Stomach (tissue), 9 donors: ENCODE data around the gene PIK3R2. TPM values are rescaled to one million over a fixed set of nuclear protein-coding genes. Genes with fewer than 3 reads are reported as not detected.

ENCODE experiments used
- DNase-seq, 2 donors: peaks; one replicate each; pipeline versions ENCODE4 v3.0.0 to v3.0.0-alpha.2; 2013 to 2019
- H3K27ac ChIP-seq, 5 donors: fragments of 200-600 bp in 4 of 5; sonication (generic) in 4 of 5; one replicate each; pipeline ENCODE4 v1.5.1; 2013 to 2019; ENCODE audit warnings: mild to moderate bottlenecking in 1 of 5, moderate library complexity in 1 of 5
- H3K27me3 ChIP-seq, 3 donors: fragments of 200-600 bp; sonication (generic); one replicate each; pipeline ENCODE4 v1.5.1; 2017 to 2019; ENCODE audit warnings: mixed run types in 1 of 3
- H3K36me3 ChIP-seq, 4 donors: fragments of 200-600 bp; sonication (generic); 1 replicate in 3 of 4; 2 replicates in 1 of 4; pipeline ENCODE4 v1.5.1; 2016 to 2019
- H3K4me1 ChIP-seq, 4 donors: fragments of 200-600 bp; sonication (generic); one replicate each; pipeline ENCODE4 v1.5.1; 2016 to 2019
- H3K4me3 ChIP-seq, 4 donors: fragments of 200-600 bp; sonication (generic) in 3 of 4; one replicate each; pipeline ENCODE4 v1.5.1; 2016 to 2019; ENCODE audit warnings: mild to moderate bottlenecking in 1 of 4
- H3K9me3 ChIP-seq, 4 donors: fragments of 200-600 bp; sonication (generic); one replicate each; pipeline ENCODE4 v1.5.1; 2016 to 2019
- EP300 ChIP-seq: sonication (generic); formaldehyde crosslinking; IDR thresholded peaks from one replicate; pipeline ENCODE4 v1.6.1; 2017; ENCODE audit warnings: antibody characterized with exemption
- POLR2A ChIP-seq, 4 donors: fragments of 450-650 bp; IDR thresholded peaks; one replicate each; pipeline ENCODE4 v1.6.1; 2016; ENCODE audit warnings: antibody characterized with exemption in 4 of 4, control low read depth in 2 of 4, mild to moderate bottlenecking in 1 of 4, moderate library complexity in 1 of 4
- POLR2AphosphoS5 ChIP-seq, 3 donors: sonication (generic); formaldehyde crosslinking; IDR thresholded peaks; one replicate each; pipeline ENCODE4 v1.6.1; 2016; ENCODE audit warnings: antibody characterized with exemption in 3 of 3
- WGBS, 5 donors: extraction: QIAGEN DNeasy Blood & Tissue Kit in 3 of 5; methylation state at CpG; one replicate each; pipeline versions ENCODE4 v1.1.5 to v1.1.7; 2013 to 2018; 5-methylcytosine and 5-hydroxymethylcytosine counted together
- intact Hi-C: fragments of 100-400 bp; cut with DNase I; formaldehyde crosslinking; loops from one replicate; pipeline ENCODE4 v1.15.1; 2023; ENCODE audit warnings: low total_unique reads
- polyA plus RNA-seq, 3 donors: library from polyadenylated mRNA; stranded (reverse); fragments of 200-250 nt; gene quantifications; one replicate each; pipeline ENCODE4 v1.2.3, GENCODE V29; 2013
- total RNA-seq, 5 donors: library from RNA; depleted of rRNA; stranded (reverse); fragments of >200 nt; gene quantifications; one replicate each; pipeline versions ENCODE4 v1.1.0 to v1.2.3, GENCODE V29; 2014 to 2016
- TF ChIP-seq, protein P1 (sequence below), 7 experiments: fragments of 450-650 bp in 4 of 7; fragments of 200-600 bp in 3 of 7; sonication (generic) in 3 of 7; IDR thresholded peaks; one replicate each; pipeline ENCODE4 v1.5.1; 2016 to 2019; ENCODE audit warnings: antibody characterized with exemption in 7 of 7, control low read depth in 2 of 7, mild to moderate bottlenecking in 1 of 7
- donor health status: healthy with polysubstance abuse.
- donor health status: Bipolar disorder and iron deficiency.
- donor health status: healthy.

The PIK3R2 gene
- total and polyA plus RNA-seq, 8 donors, result 2.0 to 490 (median 10.0) TPM

DNA sequence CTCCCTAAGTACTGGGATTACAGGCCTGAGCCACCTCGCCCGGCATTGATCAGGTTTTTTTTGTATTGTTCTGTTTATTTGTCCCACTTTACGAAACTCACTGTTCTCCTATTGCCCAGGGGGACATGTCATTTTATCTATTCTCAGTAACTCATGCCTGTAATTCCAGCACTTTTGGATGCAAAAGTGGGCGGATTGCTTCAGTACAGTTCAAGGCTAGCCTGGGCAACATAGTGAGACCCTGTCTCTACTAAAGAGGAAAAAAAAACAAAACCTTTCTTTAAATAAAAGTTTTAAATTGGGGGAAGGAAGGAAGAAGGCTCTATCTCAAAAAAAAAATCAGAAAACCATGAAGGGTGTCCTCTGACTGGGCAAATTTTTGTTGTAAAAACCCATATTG, 37.3 kb downstream of the PIK3R2 start:
- TF ChIP-seq EP300 (no peak), POLR2AphosphoS5 (IDR thresholded peaks at IDR 0.05) (no peak), POLR2A (IDR thresholded peaks at IDR 0.05) (no peak)
- TF ChIP-seq, protein P1, sequence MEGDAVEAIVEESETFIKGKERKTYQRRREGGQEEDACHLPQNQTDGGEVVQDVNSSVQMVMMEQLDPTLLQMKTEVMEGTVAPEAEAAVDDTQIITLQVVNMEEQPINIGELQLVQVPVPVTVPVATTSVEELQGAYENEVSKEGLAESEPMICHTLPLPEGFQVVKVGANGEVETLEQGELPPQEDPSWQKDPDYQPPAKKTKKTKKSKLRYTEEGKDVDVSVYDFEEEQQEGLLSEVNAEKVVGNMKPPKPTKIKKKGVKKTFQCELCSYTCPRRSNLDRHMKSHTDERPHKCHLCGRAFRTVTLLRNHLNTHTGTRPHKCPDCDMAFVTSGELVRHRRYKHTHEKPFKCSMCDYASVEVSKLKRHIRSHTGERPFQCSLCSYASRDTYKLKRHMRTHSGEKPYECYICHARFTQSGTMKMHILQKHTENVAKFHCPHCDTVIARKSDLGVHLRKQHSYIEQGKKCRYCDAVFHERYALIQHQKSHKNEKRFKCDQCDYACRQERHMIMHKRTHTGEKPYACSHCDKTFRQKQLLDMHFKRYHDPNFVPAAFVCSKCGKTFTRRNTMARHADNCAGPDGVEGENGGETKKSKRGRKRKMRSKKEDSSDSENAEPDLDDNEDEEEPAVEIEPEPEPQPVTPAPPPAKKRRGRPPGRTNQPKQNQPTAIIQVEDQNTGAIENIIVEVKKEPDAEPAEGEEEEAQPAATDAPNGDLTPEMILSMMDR (IDR thresholded peaks at IDR 0.05), result no peak
- WGBS, 5 donors, result 82 to 95% (median 90%) methylated on average over 4 of the region's 4 CpGs
- intact Hi-C loops, result no loop called here

DNA sequence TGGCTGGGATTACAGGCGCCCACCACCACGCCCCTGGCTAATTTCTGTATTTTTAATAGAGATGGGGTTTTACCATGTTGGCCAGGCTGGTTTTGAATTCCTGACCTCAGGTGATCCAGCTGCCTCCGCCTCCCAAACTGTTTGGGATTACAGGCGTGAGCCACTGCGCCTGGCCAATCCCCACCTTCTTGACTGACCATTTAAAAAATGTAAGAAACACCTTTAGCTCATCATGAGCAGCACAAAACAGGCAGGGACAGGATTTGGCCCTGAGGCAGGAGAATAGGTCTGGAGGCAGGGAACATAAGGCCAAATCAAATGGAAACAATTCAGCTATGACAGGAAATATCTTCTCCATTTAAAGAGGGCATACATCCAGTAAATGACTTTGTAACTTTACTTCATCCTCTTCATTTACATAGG, 38.7 kb downstream of the PIK3R2 start:
- intact Hi-C loops, result no loop called here
- H3K27ac ChIP-seq, result peak overlapping the region; percentile 81 to 98 (median 98)

More for the DNA sequence above, 37.3 kb downstream of the PIK3R2 start:
- H3K9me3 ChIP-seq, result no peaks in the 10 kb centered on the region
- no peaks in the 10 kb centered on the region for H3K36me3 ChIP-seq
- no peak for DNase-seq
- H3K27me3 ChIP-seq, result no peaks in the 10 kb centered on the region
- H3K27ac ChIP-seq, result no peak overlapping the region
- H3K4me3 ChIP-seq, result no peak overlapping the region
- H3K4me1 ChIP-seq, result peaks cover 18 to 31% (median 28%) of the 10 kb centered on the region in 4 donors

DNA sequence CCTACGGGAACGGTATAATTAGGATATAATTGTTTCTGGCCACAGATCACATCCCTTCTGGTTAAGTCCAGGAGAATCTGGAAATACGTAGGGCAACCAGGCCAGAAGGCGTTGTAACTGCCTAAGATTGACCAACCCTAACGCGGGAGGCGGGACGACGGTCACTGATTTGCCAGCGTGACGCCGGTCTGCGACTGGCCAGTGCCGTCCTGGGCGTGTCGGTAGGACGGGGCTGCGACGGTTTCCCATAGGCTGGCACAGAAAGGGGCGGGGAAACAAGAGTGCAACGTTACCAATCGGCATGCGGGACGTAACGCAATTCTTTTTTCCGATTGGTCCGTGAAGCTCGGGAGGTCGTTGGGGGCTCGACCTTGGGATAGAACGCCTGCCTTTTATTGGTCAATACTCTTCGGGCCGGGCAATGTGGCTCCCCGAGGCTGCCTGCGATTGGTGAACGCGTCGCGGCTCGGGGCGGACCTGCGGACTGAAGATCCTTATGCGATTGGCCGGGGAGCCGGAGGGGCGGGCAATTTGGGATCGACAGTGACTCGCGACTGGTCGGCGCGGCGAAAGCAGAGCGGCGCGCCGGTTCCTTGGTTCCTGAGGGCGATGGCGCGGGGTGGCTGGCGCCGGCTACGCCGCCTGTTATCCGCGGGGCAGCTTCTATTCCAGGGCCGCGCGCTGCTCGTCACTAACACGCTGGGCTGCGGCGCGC, 39.9 kb downstream of the PIK3R2 start, which contains the start of gene MPV17L2:
Gene MPV17L2, plus strand, starts transcription at position 546 of the 715 bp plus-strand sequence. Its CDS starts 64 bp downstream, at position 610.
- H3K4me3 ChIP-seq, result peak within 1 kb of the TSS; percentile 65 to 92 (median 82)
- TF ChIP-seq, protein P1 (IDR thresholded peaks at IDR 0.05), result no peak
- TF ChIP-seq EP300 (no peak), POLR2AphosphoS5 (IDR thresholded peaks at IDR 0.05) (peak; percentile 91 to 99 (median 98)), POLR2A (IDR thresholded peaks at IDR 0.05) (peak in 2 of 4 donors; percentile 68 to 91)
- peaks cover 18 to 34% (median 28%) of the 10 kb centered on the region in 4 donors for H3K4me1 ChIP-seq
- H3K9me3 ChIP-seq, result no peaks in the 10 kb centered on the region
- intact Hi-C loops, result no loop called here
- 0% methylated on average over 42 to 74 of the region's 74 CpGs for WGBS, 5 donors
- DNase-seq, result peak; percentile 99 to 100
- peak within 1 kb of the TSS; percentile 96 to 98 (median 98) for H3K27ac ChIP-seq
- H3K27me3 ChIP-seq, result no peaks in the 10 kb centered on the region
- H3K36me3 ChIP-seq, result peaks cover 6 to 24% (median 21%) of the 10 kb centered on the region in 4 donors

More for the DNA sequence above, 38.7 kb downstream of the PIK3R2 start:
- TF ChIP-seq POLR2AphosphoS5 (IDR thresholded peaks at IDR 0.05) (no peak), POLR2A (IDR thresholded peaks at IDR 0.05) (no peak), EP300 (no peak)
- TF ChIP-seq, protein P1 (IDR thresholded peaks at IDR 0.05), result no peak
- peaks cover 6 to 12% (median 12%) of the 10 kb centered on the region in 4 donors for H3K36me3 ChIP-seq
- no peak for DNase-seq
- H3K4me3 ChIP-seq, result peak overlapping the region; percentile 52 to 72 (median 60)
- H3K27me3 ChIP-seq, result no peaks in the 10 kb centered on the region
- H3K9me3 ChIP-seq, result no peaks in the 10 kb centered on the region
- peaks cover 18 to 34% (median 28%) of the 10 kb centered on the region in 4 donors for H3K4me1 ChIP-seq
- 36 to 55% (median 47%) methylated on average over 5 of the region's 5 CpGs for WGBS, 5 donors

DNA sequence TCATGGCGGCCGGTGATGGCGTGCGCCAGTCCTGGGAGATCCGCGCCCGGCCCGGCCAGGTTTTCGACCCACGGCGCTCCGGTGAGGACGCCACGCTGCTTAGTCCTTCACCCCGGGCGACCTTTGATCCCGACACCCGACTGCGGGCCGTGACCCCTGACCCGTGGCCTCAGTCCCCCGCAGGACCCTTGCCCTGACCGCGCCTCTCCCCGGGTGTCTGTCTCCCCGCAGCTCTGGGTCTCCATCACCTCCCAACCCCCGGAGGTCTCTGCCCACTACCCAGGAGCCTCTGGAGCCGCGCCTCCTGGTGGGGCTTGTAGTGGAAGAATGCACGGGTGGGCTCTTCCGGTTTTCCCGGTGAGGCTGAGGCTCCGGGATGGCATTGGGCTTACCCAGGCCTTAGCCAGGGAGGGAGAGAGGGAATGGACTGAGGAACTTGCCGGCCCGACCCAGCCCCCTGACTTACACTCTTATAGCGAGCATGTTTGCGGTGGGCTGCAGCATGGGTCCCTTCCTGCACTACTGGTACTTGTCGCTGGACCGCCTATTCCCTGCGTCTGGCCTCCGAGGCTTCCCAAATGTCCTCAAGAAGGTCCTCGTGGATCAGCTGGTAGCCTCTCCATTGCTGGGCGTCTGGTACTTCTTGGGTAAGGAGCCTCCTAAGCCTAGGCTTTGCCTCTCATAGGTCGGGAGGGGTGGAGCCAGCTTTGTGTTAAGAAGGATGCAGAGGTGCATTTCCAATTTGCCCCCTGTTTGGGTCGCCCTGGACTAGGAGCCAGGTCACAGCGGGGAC, 40.6 kb downstream of the PIK3R2 start:
- no peaks in the 10 kb centered on the region for H3K9me3 ChIP-seq
- WGBS, 5 donors, result 4 to 6% (median 4%) methylated on average over 20 to 46 of the region's 46 CpGs
- peaks cover 7 to 31% (median 29%) of the 10 kb centered on the region in 4 donors for H3K36me3 ChIP-seq
- peak overlapping the region; percentile 88 to 98 (median 96) for H3K27ac ChIP-seq
- intact Hi-C loops, result no loop called here
- H3K4me1 ChIP-seq, result peaks cover 18 to 34% (median 28%) of the 10 kb centered on the region in 4 donors
- H3K4me3 ChIP-seq, result peak overlapping the region; percentile 65 to 92 (median 82)
- no peak for DNase-seq
- TF ChIP-seq POLR2A (IDR thresholded peaks at IDR 0.05) (no peak), EP300 (no peak), POLR2AphosphoS5 (IDR thresholded peaks at IDR 0.05) (no peak)
- TF ChIP-seq, protein P1 (IDR thresholded peaks at IDR 0.05), result no peak
- H3K27me3 ChIP-seq, result no peaks in the 10 kb centered on the region
